Activated CD4-positive, alpha-beta T cell treated with anti-CD3 and anti-CD28 coated beads for 24 hours (primary cell): Measurements from ENCODE around the gene IQCM.
"Not testable (repeated sequence)": the region's sequence is repeated elsewhere in the genome, so short reads cannot be mapped to it uniquely, and the experiment has no call there.

ENCODE experiments used
- DNase-seq, 2 donors: peaks; one replicate each; pipeline ENCODE4 v3.0.0-alpha.2; 2020; ENCODE audit warnings: low read depth in 2 of 2

IQCM gene

DNA sequence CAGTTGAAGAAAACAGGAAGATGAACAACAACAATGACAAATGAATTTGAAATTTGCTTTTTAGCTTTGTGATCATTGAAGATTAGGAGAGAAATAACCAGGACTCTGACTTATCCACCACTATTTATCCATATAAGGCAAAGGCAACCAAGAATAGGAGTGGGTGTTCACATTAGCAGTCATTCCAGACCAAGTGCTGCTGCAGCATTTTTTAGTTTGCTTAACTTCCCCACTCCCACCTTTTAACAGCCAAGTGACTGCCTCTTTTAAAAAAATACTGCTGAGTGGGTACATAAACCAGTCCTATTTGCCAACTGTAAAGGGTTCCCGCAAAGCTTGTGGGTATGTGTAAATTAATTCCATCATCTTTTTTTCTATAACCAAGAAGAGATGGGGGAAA, 230.9 kb downstream of the IQCM start:
- no peak for DNase-seq

DNA sequence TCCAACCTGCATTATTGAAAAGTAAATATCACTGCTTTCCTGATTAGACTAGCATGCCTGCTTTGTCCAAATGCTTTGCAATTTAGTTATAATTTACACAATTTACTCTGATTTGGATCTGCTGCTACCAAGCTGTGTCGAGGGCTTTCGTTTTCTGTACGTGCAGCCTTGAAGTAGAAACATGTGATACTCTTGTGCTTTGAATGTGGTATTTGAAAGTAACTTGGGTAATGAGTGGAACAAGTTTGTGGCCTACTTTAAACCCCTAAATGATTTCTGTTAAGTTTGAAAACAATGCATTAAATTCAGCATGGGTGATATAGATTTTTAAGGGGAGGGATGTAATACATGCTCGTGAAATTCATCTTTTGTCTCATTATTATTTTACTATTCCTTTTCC, 240.7 kb downstream of the IQCM start:
- DNase-seq = no peak

DNA sequence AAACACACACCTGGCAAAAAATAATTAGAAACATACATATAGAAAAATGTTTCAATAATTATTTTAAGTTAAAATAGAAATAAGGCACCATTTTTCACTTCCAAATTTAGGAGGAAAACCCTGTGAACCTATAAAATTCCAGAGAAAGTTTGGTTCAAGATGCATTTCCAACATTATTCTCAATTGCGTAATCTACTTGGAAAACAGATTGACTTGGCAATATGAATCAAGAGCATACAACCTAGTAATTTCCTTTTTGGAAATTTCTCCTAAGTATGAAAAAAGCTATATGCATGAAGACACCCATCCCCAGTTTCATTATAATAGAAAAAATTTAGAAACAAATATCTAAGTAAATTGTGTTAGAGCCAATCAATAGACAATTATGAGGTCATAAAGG, 242.9 kb downstream of the IQCM start:
- no peak for DNase-seq

DNA sequence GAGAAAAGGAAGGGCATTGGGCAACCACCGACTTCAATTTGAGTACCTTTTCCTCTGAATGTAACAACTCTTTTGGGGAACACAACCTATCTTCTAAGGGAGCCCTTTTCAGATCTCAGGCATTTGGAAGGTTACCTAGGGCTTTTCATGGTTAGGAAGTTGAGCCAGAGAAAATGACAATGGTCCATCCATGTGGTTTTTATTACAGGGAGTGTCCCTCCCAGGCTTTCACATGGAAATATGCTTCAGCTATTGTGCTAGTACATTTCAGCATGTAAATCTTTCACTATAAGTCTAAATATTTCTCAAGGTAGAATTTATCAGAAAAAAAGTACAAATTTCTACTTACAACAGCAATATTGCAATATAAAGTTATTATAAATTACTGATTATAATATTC, 259.8 kb downstream of the IQCM start:
- DNase-seq = no peak

DNA sequence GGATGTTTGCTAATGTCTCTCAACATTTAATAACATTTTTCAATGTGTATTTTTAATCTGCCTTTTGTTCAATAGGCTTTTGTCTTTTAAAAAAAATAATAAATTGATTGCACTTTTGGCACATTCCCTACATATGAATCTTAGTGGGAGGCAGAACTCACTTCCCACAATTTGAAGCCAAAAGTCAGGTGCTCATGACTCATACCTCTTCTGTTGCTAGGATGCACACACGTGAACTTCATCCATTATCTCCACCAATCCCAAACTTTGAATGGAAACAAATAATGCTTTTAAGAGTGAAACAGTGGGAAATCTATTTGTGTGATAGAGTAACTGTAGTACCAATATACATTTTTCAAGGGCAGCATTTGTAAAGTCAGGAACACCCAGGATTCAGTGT, 260.5 kb downstream of the IQCM start:
- no peak for DNase-seq

DNA sequence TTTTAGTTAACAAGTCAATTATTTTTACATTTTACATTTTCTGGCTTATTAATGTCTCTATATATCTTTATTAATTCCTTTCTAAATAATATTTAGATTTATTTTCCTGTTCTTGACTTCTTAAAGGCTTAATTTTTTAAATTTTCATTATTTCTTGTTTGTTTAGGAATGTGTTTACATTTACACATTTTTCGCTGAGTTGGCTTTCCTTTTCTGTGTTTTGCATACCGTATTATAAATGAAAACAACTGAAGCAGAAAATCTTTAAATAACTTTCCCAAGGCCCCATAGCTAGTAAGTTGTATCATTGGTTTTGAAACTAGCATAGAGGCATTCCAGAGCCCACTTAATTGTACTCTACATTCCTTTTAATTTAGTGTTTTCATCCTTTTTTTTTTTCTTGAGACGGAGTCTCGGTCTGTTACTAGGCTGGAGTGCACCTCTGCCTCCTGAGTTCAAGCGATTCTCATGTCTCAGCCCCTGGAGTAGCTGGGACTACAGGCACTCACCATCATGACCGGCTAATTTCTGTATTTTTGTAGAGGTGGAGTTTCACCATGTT, 261.6 kb downstream of the IQCM start:
- DNase-seq = no peak

DNA sequence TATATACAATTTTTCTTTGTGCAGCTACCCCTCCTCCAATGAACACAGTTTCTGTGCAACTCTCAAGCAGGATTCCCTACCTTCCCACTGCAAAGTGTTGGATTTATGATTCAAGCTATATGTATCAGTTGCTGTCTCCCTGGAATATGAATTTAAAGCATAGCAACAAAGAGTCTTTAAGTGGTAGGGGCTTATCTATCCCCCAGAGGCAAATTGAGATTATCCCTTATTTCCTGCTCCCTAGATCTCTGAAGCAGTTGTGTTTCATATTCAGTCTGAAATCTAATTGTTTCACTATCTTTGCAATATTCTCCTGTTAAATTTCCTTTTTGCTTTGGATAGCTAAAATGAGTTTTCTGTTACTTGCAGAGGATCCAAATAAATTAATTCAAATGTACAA, 263.0 kb downstream of the IQCM start:
- no peak for DNase-seq

DNA sequence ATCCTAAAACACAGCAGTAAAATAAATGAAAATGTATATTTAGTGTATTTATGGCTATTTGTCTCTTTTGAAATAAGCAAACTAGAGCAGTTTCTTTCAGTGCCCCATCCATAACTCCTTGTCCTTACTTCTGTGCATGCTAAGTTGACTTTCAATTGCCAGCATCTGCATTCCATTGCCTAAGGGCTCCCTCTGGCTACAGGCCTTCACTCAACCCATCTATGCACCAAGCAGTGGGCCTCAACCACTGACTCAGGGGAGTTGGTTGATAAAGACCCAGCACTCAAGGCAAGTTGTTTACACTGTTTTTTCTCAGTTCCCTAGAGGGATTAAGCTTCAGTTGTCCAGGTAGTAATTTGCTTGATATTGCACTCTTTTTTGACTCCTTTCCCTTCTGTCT, 265.7 kb downstream of the IQCM start:
- no peak for DNase-seq

DNA sequence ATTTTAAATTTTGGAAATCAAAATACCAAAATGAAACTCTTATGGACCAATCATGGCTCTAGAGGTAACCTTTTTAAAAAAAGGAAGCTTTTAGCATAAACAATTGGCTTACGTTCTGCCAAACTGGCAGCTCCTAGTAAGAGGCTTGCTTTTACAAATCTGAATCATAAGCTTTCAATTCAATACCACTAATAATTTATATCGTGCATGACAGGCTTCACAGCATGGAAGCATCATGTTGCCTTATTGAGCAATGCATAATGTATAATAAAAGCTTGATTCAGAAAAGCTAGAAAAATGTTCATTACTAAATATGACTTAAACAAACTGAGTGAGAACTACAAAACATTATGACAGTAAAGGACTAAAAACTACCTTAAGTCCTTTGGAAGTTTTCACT, 280.9 kb downstream of the IQCM start:
- DNase-seq = no peak

DNA sequence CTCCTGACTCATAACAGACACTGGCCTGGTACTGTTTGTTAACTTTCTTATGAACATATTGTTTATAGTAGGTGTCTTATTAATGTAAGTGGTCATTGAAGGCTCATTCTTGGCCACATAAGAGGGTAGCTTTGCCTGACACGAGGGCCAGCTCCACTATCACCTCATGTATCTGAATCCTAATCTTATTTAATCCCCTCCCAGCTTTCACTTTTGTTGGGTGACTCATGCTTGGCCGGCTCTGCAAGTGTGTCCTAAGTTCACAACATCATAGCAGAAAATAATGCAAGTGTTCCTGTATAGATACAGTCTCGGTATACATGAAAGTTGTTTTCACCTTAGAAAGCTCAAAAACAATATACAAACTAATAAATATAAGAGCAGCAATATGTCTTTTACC, 283.8 kb downstream of the IQCM start:
- DNase-seq = no peak

DNA sequence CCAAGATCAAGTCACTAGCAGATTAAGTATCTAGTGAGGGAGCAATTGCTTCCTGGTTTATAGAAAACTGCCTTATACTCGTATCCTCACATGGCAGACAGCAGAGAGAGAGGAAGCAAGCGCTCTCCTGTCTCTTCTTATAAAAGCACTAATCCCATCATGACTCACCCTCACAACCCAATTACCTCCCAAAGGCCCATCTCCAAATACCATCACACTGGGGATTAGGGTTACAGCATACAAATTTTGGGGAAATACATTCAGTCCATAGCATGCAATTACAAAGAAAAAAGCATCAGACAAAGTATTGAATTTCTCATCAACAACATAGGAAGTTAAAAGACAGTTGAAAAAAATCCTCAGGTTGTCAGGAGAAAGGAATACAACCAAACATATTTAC, 292.6 kb downstream of the IQCM start:
- no peak for DNase-seq

DNA sequence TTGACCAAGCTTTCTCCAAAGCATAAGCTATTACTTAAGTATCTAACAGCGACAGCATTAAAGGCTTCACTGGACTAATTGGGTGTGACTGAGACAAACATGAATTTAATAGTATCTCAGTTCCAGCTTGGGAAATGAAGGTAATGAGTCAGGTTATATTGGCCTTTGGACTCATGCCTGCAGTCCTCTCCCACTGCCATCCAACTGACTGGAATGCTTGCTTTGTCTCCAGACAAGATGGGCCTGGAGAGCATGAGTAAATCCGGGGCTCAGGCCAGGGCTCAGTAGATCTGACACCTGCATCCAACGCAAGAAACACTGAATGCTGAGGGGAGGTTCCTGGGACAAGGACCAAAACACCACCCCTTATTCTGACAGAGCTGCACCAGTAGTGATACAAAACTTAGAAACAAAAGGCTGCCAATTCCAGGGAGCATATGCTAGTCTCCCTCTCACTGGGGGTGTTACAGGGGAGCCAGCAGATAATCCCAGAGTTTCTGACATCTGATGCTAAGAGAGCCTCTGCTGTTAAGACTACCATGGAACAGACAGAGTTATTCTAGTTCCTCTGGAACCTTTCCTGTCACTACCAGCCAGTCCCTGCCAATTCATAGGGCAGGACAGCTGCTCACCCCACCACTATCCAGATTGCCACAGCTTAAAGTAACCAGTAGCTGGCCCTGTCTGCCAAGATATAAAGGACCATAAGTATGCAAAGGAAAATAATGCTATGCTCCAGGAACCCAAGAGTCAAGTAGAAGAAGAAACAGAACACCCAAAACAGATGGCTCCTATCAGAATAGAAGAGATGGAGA, 293.8 kb downstream of the IQCM start:
- no peak for DNase-seq

DNA sequence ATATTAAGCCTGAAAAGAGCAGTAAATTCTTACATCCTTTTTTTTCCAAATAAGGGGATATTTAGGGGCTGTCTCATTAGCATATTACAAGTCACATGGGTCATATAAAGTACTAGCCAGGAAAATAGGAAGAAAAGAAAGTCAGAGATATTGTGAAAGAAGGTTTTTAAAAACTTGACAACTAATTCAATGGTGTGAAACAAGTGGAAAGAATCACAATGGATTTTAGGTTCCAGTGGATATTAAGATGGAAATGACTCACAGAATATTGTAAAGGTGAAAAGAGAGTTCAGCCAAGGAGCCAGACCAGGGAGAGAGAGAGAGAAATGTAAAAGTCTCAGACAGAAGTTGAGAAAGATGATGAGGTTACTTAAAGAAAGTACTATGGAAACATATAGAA, 297.2 kb downstream of the IQCM start:
- no peak for DNase-seq

DNA sequence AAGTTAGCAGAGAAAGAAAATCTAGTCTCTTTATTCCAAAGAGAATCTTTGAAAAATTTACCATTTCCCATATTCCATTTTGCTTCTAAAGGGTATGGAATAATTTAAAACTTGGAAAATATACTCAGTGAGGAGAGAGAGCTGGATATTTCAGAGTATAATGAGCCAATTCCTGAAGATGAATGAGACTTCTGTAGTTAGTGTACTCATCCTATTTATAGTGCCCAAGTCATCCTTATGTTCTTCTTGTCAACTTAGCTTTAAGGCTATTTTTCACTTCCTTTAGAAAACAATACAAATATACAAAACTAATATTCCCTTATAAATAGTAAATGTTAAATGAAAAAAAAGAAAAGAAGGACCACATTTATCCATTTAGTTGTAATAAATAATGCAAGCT, 302.6 kb downstream of the IQCM start:
- no peak for DNase-seq

DNA sequence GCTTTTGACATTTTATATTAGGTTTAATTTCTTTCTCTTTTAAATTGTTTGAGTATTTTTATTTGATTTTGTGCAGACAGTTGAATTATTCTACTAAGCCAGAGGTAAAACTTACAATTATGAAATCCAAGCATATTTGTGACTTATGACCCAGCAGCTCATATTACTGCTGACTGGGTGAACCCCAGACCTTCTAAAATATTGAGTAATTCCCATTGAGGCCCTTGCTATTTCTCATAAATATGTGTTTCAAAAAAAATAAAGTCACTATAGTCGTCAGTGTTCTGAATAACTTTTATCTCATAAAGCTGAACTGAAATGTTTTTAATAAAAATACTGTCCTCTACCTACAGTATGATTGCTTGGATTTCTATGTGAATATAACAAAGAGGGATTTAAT, 303.1 kb downstream of the IQCM start:
- no peak for DNase-seq

DNA sequence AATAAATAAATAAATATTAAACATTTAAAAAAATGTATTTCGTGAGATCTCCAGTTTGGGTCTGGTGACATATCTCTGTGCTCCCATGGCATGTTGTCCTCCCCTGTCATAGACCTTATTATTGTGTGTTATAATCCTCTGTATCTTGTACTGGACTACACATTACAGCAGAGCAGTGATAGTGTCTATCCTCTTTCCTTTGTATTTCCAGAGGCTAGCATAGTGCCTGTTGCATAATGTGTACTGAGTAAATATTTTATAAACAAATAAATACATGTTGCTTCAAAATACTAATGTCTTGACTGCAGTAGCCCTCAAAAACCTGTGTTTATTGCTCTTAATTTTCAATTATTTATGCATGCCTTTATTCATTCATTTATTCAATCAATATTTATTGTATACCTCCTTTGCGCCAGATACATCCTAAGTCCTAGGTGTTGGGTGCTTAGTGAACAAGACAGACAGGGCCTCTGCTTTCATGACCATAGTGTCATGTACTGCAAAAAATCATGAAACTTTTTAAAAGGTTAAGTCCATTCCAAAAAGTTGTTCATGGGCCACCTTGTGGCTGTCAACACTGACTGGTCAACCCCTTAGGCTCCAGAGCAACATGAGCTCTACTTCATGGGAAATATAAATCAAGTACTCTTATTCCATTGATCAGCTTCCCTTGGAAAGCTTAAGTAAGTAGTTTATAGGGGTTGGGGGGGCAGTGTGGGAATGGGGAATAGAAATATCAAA, 303.9 kb downstream of the IQCM start:
- no peak for DNase-seq

DNA sequence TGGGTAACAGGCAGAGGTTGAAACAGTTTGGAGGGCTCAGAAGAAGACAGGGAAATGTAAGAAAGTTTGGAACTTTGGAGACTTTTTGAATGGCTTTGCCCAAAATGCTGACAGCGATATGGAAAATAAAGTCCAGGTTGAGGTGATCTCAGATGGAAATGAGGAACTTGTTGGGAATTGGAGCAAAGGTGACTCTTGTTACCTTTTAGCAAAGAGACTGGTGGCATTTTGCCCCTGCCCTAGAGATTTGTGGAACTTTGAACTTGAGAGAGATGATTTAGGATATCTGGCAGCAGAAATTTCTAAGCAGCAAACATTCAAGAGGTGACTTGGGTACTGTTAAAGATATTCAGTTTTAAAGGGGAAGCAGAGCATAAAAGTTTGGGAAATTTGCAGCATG, 308.3 kb downstream of the IQCM start:
- DNase-seq = not testable (repeated sequence)

DNA sequence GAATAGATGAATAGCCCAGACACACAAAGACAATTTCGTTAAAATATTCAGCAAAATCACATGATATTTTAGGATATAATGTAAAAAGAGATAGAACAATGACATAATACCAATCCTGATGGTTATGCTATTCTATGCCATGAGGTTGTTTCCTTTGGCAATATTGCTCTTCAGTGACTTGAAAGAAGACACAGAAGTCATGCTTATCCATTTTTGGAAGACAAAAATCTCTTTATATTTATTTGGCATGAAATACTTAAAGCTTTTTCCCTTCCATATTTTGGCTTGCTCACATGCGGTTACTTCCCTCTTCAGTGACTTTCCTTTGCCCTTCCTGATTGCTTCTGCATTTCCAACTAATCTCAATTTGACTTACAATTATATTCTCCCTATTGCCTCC, 314.8 kb downstream of the IQCM start:
- DNase-seq = no peak

DNA sequence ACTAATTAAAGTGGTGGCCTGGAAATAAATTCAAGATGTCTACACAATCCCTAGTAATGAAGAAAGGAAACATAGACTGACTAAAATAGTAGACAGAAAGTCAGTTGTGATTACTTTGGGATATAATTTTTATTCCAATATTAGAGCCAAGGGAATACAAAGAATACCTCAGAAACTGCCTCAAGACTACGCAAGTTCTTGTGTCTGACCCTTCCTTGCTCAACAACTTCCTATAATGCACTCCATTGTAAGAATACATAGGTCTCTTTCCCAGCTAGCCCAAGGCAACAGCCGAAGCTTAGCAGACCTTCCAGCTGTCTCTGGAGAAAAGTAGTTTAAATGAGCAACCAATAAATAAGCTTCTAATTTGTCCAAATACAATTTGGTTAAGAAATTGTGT, 315.9 kb downstream of the IQCM start:
- no peak for DNase-seq

DNA sequence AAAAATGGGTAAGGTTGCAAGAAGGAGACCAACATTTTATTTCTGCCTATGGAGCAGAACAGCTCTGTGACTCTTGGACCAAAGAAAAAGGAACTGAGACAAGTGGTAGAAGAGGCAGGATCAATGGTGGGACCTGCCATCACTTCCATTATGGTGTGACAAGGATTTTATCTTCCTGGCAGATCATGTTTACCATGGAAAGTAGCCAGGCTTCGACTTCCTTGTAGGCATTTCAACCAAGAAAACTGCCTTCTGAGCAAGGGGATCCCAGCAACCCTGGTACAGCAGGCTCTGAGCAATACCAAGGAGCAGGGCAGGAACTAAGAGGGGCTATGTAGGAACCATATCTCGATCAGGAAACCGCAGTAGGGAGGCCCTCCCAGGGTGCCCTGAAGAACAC, 317.4 kb downstream of the IQCM start:
- no peak for DNase-seq

DNA sequence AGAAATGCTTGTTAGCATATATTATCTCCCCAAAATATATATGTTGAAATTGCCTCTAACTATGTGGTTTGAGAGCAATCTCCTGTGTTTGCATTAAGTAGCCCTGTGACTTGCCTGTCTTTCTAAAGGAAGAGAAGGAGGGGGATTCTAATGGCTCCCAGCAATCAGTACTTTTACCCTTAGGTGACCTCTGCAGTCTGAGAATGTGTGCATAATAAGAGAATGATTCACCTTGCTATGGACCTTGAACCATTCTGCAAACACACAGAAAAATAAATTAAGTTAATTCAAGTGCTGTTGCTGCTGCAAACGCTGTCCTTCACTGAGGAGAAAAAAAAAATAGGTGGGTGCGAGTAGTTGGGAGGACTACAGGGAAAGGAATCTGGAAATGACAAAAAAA, 322.2 kb downstream of the IQCM start:
- no peak for DNase-seq

DNA sequence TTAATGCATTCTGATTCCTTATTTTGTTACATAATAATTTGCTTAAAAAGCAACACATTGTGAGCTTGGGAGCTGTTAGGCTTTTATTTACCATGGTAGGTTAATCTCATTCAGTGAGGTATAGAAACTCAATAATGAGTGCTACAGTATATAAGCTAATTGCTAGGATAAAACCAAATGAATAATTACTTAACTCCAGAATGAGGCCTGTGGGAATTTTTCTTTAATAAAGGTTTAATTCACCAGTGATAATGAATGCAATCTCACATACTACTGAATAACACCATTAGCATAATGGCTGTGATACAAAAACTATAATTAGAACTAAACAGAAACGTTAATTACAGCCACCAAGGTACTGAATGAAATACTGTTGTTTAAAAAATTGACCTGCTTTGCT, 326.3 kb downstream of the IQCM start:
- no peak for DNase-seq

DNA sequence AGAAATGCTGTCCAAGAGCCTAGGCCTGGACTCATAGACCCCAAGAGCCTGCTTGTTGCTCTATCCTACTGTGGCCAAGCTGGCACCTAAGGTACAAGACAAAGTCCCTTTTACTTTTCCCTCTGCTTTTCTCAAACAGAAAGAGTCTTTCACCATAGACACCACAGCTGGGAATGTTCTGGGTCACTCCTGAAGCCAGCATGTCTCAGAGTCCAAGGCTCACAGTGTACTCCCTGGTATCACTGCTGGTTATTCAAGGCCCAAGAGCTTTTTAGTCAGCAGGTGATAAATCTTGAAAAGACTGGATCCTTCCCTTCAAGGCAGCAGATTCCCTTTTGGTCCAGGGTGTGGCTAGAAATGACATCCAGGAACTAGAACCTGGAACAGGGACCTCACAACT, 328.8 kb downstream of the IQCM start:
- DNase-seq = no peak
